ENCODE measurements around the gene PIMREG.
"Not testable (repeated sequence)": the region's sequence is repeated elsewhere in the genome, so short reads cannot be mapped to it uniquely, and the experiment has no call there.

PIMREG gene

GRCh38 chr17:6479622-6480302 lies 35.5 kb downstream of the PIMREG start:
- DNase-seq, result no peak

- no peak for DNase-seq
Measured at GRCh38 chr17:6480303-6480675, 36.0 kb downstream of the PIMREG start.

GRCh38 chr17:6482105-6482455 lies 37.8 kb downstream of the PIMREG start:
- DNase-seq, result no peak

GRCh38 chr17:6482796-6483195 lies 38.5 kb downstream of the PIMREG start:
- DNase-seq, result not testable (repeated sequence)

- DNase-seq, result no peak
Measured at GRCh38 chr17:6483507-6483906, 39.3 kb downstream of the PIMREG start.

- no peak for DNase-seq
Measured at GRCh38 chr17:6485646-6486412, 41.6 kb downstream of the PIMREG start.

GRCh38 chr17:6487251-6488007 lies 43.2 kb downstream of the PIMREG start:
- DNase-seq, result no peak

- no peak for DNase-seq
Measured at GRCh38 chr17:6488008-6488539, 43.8 kb downstream of the PIMREG start.

GRCh38 chr17:6489016-6489550 lies 44.8 kb downstream of the PIMREG start:
- DNase-seq, result no peak

GRCh38 chr17:6491071-6491700 lies 46.9 kb downstream of the PIMREG start:
- no peak for DNase-seq

- no peak for DNase-seq
Measured at GRCh38 chr17:6492892-6493674, 48.8 kb downstream of the PIMREG start.

- DNase-seq, result no peak
Measured at GRCh38 chr17:6494239-6494941, 50.1 kb downstream of the PIMREG start.

GRCh38 chr17:6495450-6496115 lies 51.3 kb downstream of the PIMREG start:
- DNase-seq, result no peak

- DNase-seq, result peak; percentile 36 to 81
Measured at GRCh38 chr17:6496116-6496481, 51.8 kb downstream of the PIMREG start.

GRCh38 chr17:6496640-6497441 lies 52.6 kb downstream of the PIMREG start:
- DNase-seq, result peak; percentile 19 to 66

GRCh38 chr17:6497496-6498221 lies 53.4 kb downstream of the PIMREG start:
- no peak for DNase-seq

- no peak for DNase-seq
Measured at GRCh38 chr17:6498356-6498755, 54.1 kb downstream of the PIMREG start.

GRCh38 chr17:6498901-6499540 lies 54.8 kb downstream of the PIMREG start:
- no peak for DNase-seq
